K562 (cell line): ENCODE results near the gene METAP1. TPM values are rescaled to one million over a fixed set of nuclear protein-coding genes. Genes with fewer than 3 reads are reported as not detected.
"Not testable (repeated sequence)": the region's sequence is repeated elsewhere in the genome, so short reads cannot be mapped to it uniquely, and the experiment has no call there.

ENCODE experiments used
- ADNP ChIP-seq: fragments of 200-800 bp; sonication (Bioruptor generic); IDR thresholded peaks from 2 replicates; pipeline ENCODE4 v1.6.1; 2016; ENCODE audit warnings: missing genetic modification characterization, missing compliant biosample characterization
- CXXC5 ChIP-seq: fragments of 250-450 bp; sonication (Bioruptor Pico); IDR thresholded peaks from 2 replicates; pipeline ENCODE4 v1.8.0; 2022; ENCODE audit warnings: inconsistent platforms, mild to moderate bottlenecking, moderate library complexity
- FOXM1 ChIP-seq, 2 experiments: fragments of 450-650 bp in 1 of 2; sonication (generic) in 1 of 2; formaldehyde crosslinking in 1 of 2; IDR thresholded peaks; 2 replicates each; pipeline versions ENCODE4 v1.6.1 to v1.9.0; 2017 to 2022; ENCODE audit warnings: low read depth in 2 of 2, mild to moderate bottlenecking in 2 of 2, missing genetic modification reagents in 1 of 2, moderate library complexity in 1 of 2
- NCOR1 ChIP-seq: fragments of 450-650 bp; IDR thresholded peaks from 2 replicates; pipeline ENCODE4 v1.6.1; 2016; ENCODE audit warnings: mild to moderate bottlenecking, moderate library complexity
- NR2C2 ChIP-seq, 2 experiments: fragments of 200-800 bp in 1 of 2; sonication (Bioruptor generic) in 1 of 2; sonication (generic) in 1 of 2; formaldehyde crosslinking in 1 of 2; IDR thresholded peaks; 2 replicates each; pipeline versions ENCODE4 v1.6.1 to v1.8.0; 2016 to 2022; ENCODE audit warnings: mild to moderate bottlenecking in 1 of 2, missing compliant biosample characterization in 1 of 2, missing genetic modification characterization in 1 of 2, missing genetic modification reagents in 1 of 2
- PHB2 ChIP-seq: fragments of 450-650 bp; IDR thresholded peaks from 2 replicates; pipeline ENCODE4 v1.6.1; 2017; ENCODE audit warnings: low read depth
- SMARCA4 ChIP-seq: fragments of 450-650 bp; IDR thresholded peaks from 2 replicates; pipeline ENCODE4 v1.6.1; 2016
- SMARCC2 ChIP-seq: fragments of 450-650 bp; IDR thresholded peaks from 2 replicates; pipeline ENCODE4 v1.6.1; 2017; ENCODE audit warnings: antibody characterized with exemption, moderate library complexity, mild to moderate bottlenecking, low read depth
- polyA plus RNA-seq, 8 experiments: library from polyadenylated mRNA; depleted of rRNA in 4 of 8; stranded (reverse) in 5 of 8; unstranded in 3 of 8; fragments of >200 nt; fragmentation: Nextera tagmentation in 2 of 8; fragmentation: Illumina TruSeq in 1 of 8; extraction: Ambion mirVana in 2 of 8; extraction: Trizol in 1 of 8; gene quantifications; 2 replicates each; pipeline versions ENCODE4 v1.2.1 to v1.2.3, GENCODE V29; 2011 to 2014; ENCODE audit warnings: inconsistent platforms in 1 of 8, missing spikeins in 1 of 8
- total RNA-seq, 7 experiments: library from RNA; depleted of rRNA in 6 of 7; stranded (reverse); fragments of >200 nt in 6 of 7; fragmentation: Illumina TruSeq in 2 of 7; extraction: Trizol in 2 of 7; gene quantifications; 2 replicates each; pipeline versions ENCODE4 v1.2.1 to v1.2.3, GENCODE V29; 2011 to 2021; ENCODE audit warnings: low replicate concordance in 1 of 7
- TF ChIP-seq, protein P1 (sequence below), 2 experiments: fragments of 450-650 bp; conservative IDR thresholded peaks; 2 replicates each; pipeline ENCODE4 v1.6.1; 2017; ENCODE audit warnings: mild to moderate bottlenecking in 2 of 2, moderate library complexity in 2 of 2

Gene METAP1
- total and polyA plus RNA-seq, 9 of the 15 experiments (the other 6 are each of a cell fraction or from before 2014, with no cell fraction given): 31.4 to 77.6 (median 59.5) TPM

DNA sequence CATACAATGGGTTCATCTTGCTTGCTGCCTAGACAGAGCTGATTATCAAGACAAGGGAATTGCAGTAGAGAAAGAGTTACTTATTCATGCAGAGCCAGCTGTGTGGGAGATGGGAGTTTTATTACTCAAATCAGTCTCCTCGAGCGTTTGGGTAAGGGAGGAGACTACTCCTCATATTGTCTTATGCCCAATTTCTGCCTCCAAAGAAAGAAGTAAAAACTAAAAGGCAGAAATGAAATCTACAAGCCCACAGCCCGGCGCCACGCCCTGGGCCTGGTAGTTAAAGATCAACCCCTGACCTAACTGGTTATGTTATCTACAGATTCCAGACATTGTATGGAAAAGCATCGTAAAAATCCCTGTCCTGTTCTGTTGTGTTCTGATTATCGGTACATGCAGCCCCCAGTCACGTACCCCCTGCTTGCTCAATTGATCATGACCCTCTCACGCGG is 28.3 kb downstream of the METAP1 start (continued):
- peak; percentile 91 for TF ChIP-seq NCOR1
- peak; percentile 33; the same call in 1 of the 2 replicates for TF ChIP-seq ADNP (tag)
- peak; percentile 80 for TF ChIP-seq CXXC5
- TF ChIP-seq SMARCA4: peak; percentile 79
- TF ChIP-seq FOXM1 (IDR thresholded peaks at IDR 0.05; ENCODE audit: low read depth): peak; percentile 68
- not testable (repeated sequence) for TF ChIP-seq FOXM1 (CRISPR knock-in tag; IDR thresholded peaks at IDR 0.05; ENCODE audit: low read depth); NR2C2 (CRISPR knock-in tag; IDR thresholded peaks at IDR 0.05)
- TF ChIP-seq, protein P1, sequence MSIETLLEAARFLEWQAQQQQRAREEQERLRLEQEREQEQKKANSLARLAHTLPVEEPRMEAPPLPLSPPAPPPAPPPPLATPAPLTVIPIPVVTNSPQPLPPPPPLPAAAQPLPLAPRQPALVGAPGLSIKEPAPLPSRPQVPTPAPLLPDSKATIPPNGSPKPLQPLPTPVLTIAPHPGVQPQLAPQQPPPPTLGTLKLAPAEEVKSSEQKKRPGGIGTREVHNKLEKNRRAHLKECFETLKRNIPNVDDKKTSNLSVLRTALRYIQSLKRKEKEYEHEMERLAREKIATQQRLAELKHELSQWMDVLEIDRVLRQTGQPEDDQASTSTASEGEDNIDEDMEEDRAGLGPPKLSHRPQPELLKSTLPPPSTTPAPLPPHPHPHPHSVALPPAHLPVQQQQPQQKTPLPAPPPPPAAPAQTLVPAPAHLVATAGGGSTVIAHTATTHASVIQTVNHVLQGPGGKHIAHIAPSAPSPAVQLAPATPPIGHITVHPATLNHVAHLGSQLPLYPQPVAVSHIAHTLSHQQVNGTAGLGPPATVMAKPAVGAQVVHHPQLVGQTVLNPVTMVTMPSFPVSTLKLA (conservative IDR thresholded peaks at IDR 0.05): peak in 1 of 2 experiments; percentile 46; a peak in 2 of 4 replicates
- peak; percentile 76 for TF ChIP-seq SMARCC2
- peak; percentile 64; the same call in 1 of the 2 replicates for TF ChIP-seq PHB2
- TF ChIP-seq NR2C2 (tag; IDR thresholded peaks at IDR 0.05): peak; percentile 31; the same call in 1 of the 2 replicates
